ENCODE data around the gene PFDN5.

Gene PFDN5

GRCh38 chr12:53324779-53325510, 29.6 kb downstream of the PFDN5 start:
- Histone ChIP-seq H3K27ac (ENCODE audit: low read length) (peak overlapping the region; percentile 83), H3K79me2 (ENCODE audit: insufficient read depth, low read length) (peaks cover 13% of the 10 kb centered on the region), H3K4me2 (ENCODE audit: insufficient read depth, low read length) (peak overlapping the region; percentile 80), H3K36me3 (ENCODE audit: insufficient read depth, low read length) (peaks cover 5% of the 10 kb centered on the region), H4K20me1 (ENCODE audit: insufficient read depth, low read length) (no peaks in the 10 kb centered on the region), H3K9ac (ENCODE audit: low read depth, low read length) (peak overlapping the region; percentile 96), H3K27me3 (ENCODE audit: insufficient read depth, low read length, poor library complexity) (no peaks in the 10 kb centered on the region), H3K9me3 (ENCODE audit: insufficient read depth, low read length, severe bottlenecking) (no peaks in the 10 kb centered on the region), H3K4me1 (ENCODE audit: insufficient read depth, low read length) (peaks cover 44% of the 10 kb centered on the region), H2AFZ (ENCODE audit: low read depth, low read length) (peak overlapping the region; percentile 93), H3K4me3 (ENCODE audit: low read depth in 1 of 2, low read length in 2 of 2) (peak overlapping the region; percentile 63 to 67)
- DNase-seq (peak; percentile 87), ATAC-seq (ENCODE audit: insufficient read depth, low read depth) (peak; percentile 66)
- TF ChIP-seq EZH2 (IDR thresholded peaks at IDR 0.05; ENCODE audit: borderline replicate concordance, low read depth, low read length, severe bottlenecking) (no peak), CTCF (IDR thresholded peaks at IDR 0.05; ENCODE audit: borderline replicate concordance, extremely low read depth, low read length, poor library complexity, severe bottlenecking) (peak; percentile 80)

- Histone ChIP-seq H3K27me3 (ENCODE audit: insufficient read depth, low read length, poor library complexity) (no peaks in the 10 kb centered on the region), H3K4me1 (ENCODE audit: insufficient read depth, low read length) (peaks cover 38% of the 10 kb centered on the region), H2AFZ (ENCODE audit: low read depth, low read length) (peak overlapping the region; percentile 93), H3K9ac (ENCODE audit: low read depth, low read length) (peak overlapping the region; percentile 96), H3K9me3 (ENCODE audit: insufficient read depth, low read length, severe bottlenecking) (no peaks in the 10 kb centered on the region), H3K4me3 (ENCODE audit: low read depth in 1 of 2, low read length in 2 of 2) (peak overlapping the region; percentile 63 to 67), H3K79me2 (ENCODE audit: insufficient read depth, low read length) (peaks cover 6% of the 10 kb centered on the region), H3K36me3 (ENCODE audit: insufficient read depth, low read length) (no peaks in the 10 kb centered on the region; the same call in 1 of the 2 replicates), H4K20me1 (ENCODE audit: insufficient read depth, low read length) (no peaks in the 10 kb centered on the region), H3K27ac (ENCODE audit: low read length) (peak overlapping the region; percentile 83; the same call in 1 of the 2 replicates), H3K4me2 (ENCODE audit: insufficient read depth, low read length) (peak overlapping the region; percentile 80)
- TF ChIP-seq CTCF (IDR thresholded peaks at IDR 0.05; ENCODE audit: borderline replicate concordance, extremely low read depth, low read length, poor library complexity, severe bottlenecking) (no peak), EZH2 (IDR thresholded peaks at IDR 0.05; ENCODE audit: borderline replicate concordance, low read depth, low read length, severe bottlenecking) (no peak)
- DNase-seq = peak; percentile 19
- ATAC-seq (ENCODE audit: insufficient read depth, low read depth) = no peak
These were observed 30.2 kb downstream of the PFDN5 start for GRCh38 chr12:53325511-53326061.

- no peaks in the 10 kb centered on the region for H3K36me3 ChIP-seq (ENCODE audit: insufficient read depth, low read length)
These were observed 31.3 kb downstream of the PFDN5 start for GRCh38 chr12:53326460-53327185.

More at GRCh38 chr12:53326460-53327185, 31.3 kb downstream of the PFDN5 start:
- H3K9me3 ChIP-seq (ENCODE audit: insufficient read depth, low read length, severe bottlenecking) = no peaks in the 10 kb centered on the region
- H2AFZ ChIP-seq (ENCODE audit: low read depth, low read length) = no peak overlapping the region
- no peaks in the 10 kb centered on the region for H3K27me3 ChIP-seq (ENCODE audit: insufficient read depth, low read length, poor library complexity)
- no peaks in the 10 kb centered on the region for H3K79me2 ChIP-seq (ENCODE audit: insufficient read depth, low read length)
- no peak overlapping the region for H3K4me3 ChIP-seq (ENCODE audit: low read depth in 1 of 2, low read length in 2 of 2)
- H3K9ac ChIP-seq (ENCODE audit: low read depth, low read length) = no peak overlapping the region
- H3K4me1 ChIP-seq (ENCODE audit: insufficient read depth, low read length) = peaks cover 32% of the 10 kb centered on the region
- no peaks in the 10 kb centered on the region for H4K20me1 ChIP-seq (ENCODE audit: insufficient read depth, low read length)
- TF ChIP-seq EZH2 (IDR thresholded peaks at IDR 0.05; ENCODE audit: borderline replicate concordance, low read depth, low read length, severe bottlenecking) (no peak), CTCF (IDR thresholded peaks at IDR 0.05; ENCODE audit: borderline replicate concordance, extremely low read depth, low read length, poor library complexity, severe bottlenecking) (no peak)
- H3K4me2 ChIP-seq (ENCODE audit: insufficient read depth, low read length) = no peak overlapping the region
- H3K27ac ChIP-seq (ENCODE audit: low read length) = no peak overlapping the region
- DNase-seq (no peak), ATAC-seq (ENCODE audit: insufficient read depth, low read depth) (no peak)

Measured in DND-41 (cell line).